ELR (cell line): ENCODE data around the gene HLA-DPA1.
A peak's percentile ranks its signal among the peaks of the same experiment; 100 is the strongest.

Experiments
- DNase-seq: peaks from one replicate; pipeline ENCODE4 v3.0.0-alpha.2; 2015; ENCODE audit warnings: low read depth

The HLA-DPA1 gene

DNA sequence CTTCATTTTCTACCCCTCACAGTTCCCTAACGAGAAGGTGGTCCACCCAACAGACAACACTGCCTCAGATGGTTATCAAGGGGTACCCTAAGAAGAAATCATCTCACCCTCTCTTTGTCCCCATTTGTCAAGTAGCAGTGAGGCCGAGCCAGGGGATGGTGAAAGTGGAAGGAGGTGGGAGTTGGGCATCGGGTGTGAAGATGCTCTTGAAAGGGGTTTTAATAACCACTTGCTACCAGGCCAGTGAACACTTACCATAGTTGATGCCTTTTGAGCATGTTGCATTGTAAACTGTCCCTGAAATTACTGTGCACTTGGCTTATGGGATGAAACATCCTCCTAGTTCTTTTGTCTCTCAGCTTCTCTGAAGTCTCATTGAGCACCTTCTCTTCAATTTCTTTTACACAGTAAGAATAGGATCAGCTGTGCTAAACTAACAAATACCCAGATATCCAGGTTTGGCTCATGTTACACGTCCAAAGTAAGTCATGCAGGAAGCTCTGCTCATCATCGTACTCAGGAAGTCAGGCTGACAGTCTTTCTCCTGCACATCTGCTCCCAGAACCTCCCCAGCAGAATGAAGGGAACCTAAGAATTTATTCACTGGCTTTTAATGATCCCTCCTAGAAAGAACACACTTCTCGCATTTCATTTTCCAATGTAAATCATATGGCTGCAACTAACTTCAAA, 15.6 kb upstream of the HLA-DPA1 start:
- DNase-seq = peak; percentile 15

DNA sequence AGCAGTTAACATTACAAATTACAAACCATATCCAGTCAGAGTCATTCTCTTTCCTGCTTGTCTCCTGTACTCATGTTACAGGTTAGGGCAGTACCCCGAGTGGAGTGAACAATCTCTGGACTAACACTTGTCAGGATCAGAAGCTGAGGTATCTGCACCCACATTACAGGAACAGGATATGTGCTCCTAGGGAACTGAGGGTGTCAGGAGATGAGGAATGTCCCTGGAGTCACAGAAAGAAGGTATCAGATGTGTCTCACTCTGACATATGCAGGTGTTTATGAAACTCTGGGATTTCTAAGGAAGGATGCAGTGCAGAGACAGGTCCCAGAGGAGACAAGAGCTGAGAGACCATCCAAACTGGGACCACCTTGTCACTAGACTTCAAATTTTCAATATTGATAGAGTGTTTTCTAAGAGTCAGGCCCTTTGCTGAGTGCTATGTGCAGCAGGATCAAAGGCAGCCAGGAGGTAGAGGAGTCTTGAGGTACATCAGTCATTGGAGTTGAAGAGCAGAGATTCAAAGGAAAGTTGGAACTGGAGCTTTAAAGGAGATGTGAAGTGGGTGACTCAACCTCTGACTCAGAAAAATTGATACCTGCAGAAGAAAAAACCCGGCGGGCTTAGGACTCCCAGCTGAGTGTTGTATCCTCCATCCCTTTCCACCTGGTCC, 14.9 kb upstream of the HLA-DPA1 start:
- DNase-seq = peak; percentile 43

DNA sequence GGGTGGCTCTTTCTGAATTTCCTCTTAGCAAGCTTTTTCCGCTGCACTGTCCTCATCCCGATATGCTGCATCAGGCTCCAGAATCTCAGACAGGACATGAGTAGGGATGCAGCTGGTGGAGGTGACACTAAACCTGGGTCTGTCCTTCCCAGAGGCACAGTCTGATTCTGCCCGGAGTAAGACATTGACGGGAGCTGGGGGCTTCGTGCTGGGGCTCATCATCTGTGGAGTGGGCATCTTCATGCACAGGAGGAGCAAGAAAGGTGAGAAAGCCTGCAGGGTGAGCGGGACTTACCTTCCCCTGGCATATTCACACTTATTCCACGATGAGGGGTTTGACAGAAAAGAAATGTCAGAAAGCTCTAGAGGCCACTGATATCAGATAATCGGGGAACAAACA, 12.2 kb upstream of the HLA-DPA1 start:
- DNase-seq = no peak

DNA sequence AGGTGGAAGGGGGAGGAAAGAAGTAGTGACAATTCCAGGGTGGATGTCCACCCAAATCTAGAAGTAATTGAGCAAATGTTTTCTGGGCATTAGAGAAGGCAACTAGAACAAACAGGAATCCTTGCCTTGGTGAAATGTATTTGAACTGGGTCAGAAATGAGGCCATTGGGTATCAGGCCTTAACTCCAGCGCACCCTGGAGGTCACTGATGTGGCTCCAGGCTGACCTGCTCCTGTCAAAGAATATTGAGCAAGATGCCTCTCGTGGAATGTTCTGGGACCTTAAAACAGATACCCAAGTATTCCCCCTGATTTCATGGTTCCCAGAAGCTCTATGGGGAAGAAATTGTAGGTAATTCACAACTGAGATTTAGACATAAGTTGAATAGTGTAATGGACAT, 9.3 kb upstream of the HLA-DPA1 start:
- DNase-seq = peak; percentile 36

DNA sequence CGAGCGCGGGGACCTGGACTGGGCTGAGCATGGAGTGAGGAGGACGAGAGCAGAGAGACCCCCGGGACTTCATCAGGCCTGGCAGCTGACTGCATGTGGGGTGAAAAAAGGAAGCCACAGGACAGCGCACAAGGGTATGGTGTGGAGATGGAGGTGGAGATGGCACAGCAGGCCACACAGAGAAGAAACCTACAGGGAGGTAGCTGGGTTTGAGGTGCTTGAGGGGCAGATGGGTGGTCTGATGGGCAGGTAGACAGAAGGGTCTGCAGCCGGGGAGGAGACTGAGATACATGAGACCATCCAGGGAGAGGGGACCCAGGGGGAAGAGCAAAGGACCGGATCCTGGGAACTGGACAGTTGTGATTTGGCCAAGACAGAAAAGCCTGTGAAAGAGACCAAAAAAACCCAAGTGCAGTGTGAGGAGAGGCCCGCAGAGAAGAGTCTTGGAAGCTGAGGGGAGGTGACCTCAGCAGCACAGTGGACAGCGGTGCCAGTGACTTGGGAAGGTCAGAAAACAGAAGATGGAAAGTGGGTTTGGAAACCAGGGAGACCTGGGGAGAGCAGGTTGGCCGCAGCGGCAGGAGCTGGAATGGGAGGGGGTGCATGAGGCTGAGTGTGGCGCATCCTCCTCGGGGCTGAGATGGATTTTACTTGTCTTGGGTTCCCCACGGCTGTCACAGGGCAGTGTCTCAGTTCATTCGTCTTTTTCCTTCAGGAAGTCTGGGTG, 7.8 kb upstream of the HLA-DPA1 start:
- no peak for DNase-seq

DNA sequence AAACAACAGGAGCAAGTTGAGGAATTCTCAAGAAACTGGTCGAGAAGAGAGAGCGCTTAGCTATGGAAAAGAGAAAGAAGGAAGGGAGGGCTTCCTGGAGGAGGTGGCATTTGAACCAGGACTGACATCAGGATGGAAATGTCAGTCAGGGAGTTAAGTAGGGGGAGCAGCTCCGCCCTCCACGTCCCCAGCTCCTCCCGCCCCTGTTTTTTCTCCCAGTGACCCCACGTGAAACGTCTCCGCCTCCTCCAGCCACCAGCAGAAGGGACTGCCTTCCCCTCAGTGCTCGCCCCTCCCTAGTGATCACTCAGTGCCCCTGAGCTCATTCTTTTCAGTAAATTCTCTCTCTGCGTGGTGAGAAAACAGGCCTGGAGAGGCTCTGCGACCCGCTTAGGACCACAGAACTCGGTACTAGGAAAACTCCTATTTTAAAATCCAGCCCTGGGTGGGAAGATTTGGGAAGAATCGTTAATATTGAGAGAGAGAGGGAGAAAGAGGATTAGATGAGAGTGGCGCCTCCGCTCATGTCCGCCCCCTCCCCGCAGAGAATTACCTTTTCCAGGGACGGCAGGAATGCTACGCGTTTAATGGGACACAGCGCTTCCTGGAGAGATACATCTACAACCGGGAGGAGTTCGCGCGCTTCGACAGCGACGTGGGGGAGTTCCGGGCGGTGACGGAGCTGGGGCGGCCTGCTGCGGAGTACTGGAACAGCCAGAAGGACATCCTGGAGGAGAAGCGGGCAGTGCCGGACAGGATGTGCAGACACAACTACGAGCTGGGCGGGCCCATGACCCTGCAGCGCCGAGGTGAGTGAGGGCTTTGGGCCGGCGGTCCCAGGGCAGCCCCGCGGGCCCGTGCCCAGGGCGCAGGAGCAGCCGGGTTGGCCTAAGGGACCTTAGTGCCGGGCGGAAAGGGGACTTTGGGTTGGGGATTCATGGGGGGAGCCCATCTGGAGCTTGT, 7.0 kb upstream of the HLA-DPA1 start:
- peak; percentile 68 for DNase-seq

DNA sequence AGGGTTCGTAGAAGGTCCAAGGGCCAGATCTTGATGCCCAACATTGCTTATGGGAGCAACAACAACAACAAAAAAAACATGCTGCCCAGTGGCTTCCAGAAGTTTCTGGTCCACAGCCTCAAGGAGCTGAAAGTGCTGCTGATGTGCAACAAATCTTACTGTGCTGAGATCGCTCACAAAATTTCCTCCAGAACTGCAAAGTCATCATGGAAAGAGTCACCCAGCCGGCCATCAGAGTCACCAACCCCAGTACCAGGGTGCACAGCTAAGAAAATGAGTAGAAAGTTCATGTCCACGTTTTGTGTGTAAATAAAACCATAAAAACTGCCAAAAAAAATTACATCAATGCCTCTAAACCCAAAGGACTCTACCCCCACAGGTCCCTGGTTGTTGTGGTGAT, 6.1 kb upstream of the HLA-DPA1 start:
- DNase-seq = no peak

DNA sequence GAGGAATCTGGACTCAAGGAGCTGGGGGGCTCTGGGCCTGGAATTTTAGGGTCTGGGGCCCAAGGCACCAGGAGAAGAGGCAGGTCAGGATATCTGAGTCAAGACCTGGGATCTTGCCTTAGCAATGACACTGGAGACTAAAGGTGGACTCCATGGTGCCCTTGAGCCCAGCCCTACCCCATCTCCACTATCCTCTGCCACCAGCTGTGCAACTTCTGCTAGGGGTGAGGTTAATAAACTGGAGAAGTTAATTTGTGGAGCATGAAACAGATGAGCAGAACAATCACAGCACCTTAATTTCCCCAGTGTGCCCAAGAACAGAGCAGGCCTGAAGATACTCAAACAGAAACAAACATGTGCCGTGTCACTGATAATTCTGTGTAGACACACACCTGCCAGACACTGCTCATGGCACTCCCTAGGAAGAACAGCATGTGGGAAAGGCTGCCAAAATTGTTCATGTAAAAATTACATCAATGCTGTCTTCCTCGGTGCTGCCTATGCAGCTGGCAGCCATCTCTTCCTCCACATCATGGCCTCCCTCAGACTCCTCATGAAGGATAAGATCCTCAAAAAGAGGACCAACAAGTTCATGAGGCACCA, 5.6 kb upstream of the HLA-DPA1 start:
- no peak for DNase-seq

DNA sequence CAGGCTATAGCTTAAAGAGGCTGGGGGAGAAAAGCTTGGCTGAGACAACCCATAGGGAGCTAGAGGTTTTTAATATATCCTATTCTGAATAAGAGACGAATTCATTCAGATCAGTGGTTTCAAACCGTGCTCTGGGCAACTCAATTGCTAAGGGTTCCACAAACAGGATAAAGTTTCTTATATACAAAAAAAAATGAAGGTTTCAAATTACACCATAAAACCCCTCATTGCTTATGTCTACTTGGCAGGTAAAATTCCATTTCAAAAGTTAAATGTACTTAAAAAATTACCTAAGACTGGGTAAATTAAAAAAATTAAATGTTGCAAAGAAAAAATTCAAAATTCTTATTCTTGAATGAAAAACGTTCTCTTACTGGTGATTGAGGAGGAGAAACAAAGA, 5.0 kb upstream of the HLA-DPA1 start:
- no peak for DNase-seq

DNA sequence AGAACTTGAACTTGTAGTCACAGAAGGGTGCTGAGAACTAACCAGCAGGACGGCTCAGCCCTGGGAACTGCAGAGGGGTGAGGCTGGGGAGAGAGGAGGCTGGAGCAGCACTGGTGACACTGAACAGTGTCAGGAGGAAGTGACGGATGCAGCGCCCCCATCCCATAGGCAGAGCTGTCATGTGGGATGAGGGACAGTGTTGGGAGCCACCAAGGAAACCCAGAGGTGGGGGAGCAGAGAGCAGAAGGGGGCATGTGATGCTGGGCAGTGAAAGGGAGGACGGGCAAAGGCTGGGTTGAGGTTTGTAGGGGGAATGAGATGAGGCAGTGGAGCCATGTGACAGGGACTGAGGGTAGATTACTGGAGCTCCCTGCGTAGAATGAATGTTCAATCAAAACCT, 4.5 kb upstream of the HLA-DPA1 start:
- DNase-seq = no peak

DNA sequence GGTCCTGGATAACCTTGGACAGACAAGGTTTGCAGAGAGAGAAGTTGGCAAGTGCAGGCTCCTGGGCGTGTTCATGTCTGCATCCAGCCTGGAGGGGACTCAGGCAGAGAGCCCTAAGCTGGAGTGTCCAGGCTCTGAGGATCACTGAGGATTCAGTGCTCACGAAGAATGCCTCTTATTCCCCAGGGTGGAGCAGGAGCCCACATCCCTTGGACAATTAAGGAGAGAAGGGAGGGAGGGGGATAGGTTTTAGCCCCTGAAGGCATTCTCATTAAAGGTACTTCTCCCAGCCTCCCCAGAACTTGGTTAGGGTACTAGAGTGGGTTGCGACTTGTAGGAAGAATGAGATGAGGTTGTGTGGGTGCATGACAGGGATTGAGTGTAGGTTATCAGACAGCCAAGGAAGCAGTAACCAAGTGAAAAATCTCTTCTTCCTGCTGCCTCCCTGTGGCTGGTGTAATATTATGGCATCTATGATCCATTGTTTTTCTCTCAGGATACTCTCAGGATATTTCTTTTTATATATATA, 3.0 kb upstream of the HLA-DPA1 start:
- no peak for DNase-seq

DNA sequence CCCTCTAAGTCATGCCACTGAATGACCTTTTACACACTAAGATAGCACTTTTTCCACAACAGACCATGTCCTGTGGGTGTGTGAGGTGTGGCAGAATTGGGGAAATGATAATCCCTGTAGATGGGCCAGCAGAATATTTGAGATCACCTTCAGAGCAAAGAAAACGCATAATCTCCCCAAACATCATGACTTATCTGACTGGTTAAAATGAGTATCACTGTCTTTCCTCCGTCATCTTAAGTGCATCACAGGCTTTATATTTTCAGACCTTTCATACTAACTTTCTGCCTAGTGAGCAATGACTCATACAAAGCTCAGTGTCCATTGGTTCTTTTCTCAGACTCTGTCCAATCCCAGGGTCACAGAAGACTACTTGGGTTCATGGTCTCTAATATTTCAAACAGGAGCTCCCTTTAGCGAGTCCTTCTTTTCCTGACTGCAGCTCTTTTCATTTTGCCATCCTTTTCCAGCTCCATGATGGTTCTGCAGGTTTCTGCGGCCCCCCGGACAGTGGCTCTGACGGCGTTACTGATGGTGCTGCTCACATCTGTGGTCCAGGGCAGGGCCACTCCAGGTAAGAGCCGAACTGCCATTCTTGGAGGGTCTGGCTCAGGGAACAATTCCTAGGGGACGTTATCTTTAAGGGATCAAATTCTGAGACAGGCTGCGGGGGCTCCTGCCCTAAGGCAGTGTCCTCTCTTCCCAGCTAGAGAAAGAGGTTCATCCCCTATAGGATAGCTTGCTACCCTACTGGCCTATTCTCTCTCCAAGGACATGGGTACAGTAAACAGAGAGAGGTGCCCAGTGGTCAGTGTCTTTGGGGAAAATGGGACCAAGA, 2.3 kb upstream of the HLA-DPA1 start, which contains the start of gene HLA-DPB1:
HLA-DPB1 (plus strand) TSS at position 423 of the 838 bp plus-strand sequence; CDS start at position 475, 52 bp downstream.
- peak; percentile 69 for DNase-seq

DNA sequence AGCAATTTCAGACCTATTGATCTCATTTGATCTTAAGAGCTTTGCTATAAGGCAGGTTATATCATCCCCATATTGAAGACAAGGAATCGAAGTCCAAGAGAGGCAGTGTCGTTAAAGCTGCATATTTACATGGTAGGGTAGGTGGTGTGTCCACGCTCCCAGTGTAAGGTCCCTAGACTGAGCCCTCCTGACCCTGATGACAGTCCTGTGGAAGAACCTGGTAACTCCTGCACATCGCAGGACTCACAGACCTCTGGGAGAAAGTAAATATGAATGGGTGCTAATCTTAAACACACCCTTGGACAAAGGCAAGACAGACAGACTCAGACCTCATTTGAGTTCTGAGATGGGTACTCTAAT, 1.7 kb upstream of the HLA-DPA1 start:
- DNase-seq = no peak

DNA sequence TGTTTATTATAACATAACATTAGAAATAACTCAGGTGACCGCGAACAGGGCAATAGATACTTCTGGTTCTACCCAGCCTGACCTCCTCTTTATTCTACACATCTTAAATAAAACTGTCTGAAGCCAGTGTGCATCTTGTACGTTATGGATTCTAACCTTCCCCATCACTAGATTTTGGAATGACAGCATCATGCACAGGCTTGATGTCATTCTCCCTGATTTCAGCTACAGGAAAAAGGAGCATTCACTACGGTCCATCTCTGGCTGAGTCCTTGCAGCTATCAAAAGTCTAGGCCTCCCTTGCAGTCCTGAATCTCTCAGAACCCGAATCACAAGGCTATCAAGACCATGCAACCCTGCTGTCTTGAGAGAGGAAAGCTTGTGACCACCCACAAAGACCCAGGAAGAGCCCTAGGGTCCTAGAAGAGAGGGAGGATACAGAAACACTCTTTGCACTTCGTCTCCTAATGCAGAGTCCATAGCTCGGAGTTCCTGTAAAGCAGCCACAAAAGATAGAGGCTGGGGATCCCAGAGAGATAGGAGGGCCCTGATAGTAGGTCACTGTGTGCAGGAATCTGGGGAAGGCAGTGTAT, 845 bp downstream of the HLA-DPA1 start:
- DNase-seq = no peak

DNA sequence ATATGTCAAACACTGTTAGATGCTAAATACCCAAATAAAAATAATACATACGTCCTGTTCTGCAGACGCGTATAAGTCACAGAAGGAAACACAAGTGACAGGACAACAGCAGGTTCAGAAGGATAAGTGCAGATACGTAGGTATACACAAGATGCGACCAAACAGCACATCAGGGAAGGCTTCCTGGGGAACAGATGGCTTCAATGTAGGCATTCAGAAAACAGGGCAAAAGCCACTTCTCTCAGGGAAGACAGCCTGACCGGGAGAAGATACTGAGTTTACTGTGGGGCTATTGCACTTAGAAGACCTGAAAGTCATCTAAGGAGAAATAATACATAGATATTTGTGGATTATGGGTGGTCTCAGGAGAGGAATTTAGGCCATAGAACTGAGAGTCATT, 1.9 kb downstream of the HLA-DPA1 start:
- no peak for DNase-seq

DNA sequence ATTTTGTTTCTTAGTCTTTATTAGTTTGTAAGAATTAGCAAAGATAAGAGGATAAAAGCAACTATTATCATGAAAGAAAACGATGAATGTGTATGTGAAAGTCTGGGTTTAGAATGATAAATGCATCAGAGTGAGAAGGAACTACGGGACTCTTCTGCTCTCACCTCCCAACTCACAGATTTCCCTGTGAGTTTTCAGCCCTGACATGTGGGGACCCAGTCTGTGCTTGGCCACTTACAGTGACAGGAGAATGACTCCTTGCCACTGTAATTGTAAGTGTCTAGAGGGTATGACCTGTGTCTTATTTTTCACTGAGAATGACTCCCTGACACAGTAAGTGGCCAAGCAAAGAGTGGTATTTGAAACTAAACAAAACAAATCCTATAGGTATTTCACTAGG, 2.5 kb downstream of the HLA-DPA1 start:
- DNase-seq = no peak

DNA sequence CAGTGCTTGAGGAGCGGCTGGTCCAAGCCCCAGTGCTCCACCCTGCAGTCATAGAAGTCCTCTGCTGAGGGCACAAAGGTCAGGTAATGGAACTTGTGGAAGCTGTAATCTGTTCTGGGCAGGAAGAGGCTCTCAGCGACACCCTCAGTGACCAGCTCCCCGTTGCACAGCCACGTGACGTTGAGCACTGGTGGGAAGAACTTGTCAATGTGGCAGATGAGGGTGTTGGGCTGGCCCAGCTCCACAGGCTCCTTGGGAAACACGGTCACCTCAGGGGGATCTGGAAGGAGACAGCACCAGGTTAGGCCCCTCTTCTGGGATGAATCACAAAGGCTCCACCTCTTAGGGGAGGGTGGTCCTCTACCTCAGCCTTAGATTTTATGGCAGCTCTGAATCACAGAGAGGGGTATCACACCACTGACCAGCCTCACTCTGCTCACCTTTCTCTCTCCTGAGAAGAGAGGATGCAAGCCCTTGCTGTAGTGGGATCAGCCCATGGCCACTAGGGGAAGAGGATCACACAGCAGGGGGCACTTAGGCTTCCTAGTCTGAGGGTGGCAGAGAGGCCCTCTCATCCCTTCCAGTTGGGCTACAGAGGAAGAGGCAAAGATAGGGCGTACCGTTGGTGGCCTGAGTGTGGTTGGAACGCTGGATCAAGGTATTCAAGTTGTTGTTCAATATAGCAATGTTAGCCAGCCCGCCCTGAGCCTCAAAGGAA, 4.3 kb downstream of the HLA-DPA1 start:
- no peak for DNase-seq

DNA sequence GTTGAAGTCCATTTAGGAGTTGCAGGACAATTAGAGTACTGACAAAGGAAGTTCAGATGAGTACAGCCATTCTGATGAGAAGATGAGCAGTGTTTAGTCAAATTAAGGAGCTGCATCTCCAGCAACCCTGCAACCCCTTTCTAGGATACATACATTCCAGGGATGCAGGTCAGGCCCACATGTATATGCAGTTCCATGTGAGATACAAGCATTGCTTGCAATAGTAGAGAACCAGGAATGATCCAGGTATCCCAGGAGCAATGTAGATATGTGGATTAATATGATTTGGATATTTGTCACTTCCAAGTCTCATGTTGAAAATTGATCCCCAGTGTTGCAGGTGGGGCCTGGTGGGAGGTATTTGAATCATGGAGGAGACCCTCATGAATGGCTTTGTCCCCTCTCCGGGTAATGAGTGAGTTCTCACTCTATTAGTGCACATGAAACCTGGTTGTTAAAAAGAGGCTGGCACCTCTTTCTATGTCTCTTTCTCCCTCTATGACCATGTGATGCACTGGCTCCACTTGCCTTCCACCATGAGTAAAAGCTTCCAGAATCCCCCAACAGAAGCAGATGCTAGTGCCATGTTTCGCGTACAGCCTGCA, 6.4 kb downstream of the HLA-DPA1 start:
- DNase-seq = no peak

DNA sequence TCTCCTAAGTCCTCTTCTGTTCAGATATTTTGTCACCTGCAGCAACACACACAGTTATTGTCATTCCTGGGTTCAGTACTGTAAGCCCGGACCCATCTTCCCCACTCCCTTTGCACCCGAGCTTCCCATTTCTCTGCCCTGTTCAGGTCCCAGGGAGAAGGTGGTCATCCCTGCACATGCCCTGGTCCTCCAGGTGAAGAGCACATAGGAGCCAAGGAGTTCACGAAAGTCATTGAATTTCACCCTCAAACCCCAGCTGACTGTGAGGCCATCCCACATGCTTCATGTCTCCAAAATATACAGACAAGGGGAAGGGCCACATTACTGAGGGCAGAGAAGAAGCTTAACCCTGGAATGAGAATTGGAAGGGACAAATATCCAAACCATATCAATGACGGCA, 8.1 kb downstream of the HLA-DPA1 start:
- DNase-seq = no peak
